Erythroblast (primary cell): ENCODE results near the gene MRPL53.

Experiments
- GATA1 ChIP-seq: IDR thresholded peaks from 2 replicates; pipeline ENCODE4 v1.6.1; 2011; ENCODE audit warnings: low read depth, mild to moderate bottlenecking, control low read depth, low read length, moderate library complexity
- POLR2A ChIP-seq: IDR thresholded peaks from 2 replicates; pipeline ENCODE4 v1.6.1; 2011; ENCODE audit warnings: mild to moderate bottlenecking, low read length

- no peak for TF ChIP-seq POLR2A
- TF ChIP-seq GATA1: no peak
Measured at GRCh38 chr2:74515271-74515980, 42.9 kb upstream of the MRPL53 start.
